Measurements from ENCODE around the gene CES4A.

DNA sequence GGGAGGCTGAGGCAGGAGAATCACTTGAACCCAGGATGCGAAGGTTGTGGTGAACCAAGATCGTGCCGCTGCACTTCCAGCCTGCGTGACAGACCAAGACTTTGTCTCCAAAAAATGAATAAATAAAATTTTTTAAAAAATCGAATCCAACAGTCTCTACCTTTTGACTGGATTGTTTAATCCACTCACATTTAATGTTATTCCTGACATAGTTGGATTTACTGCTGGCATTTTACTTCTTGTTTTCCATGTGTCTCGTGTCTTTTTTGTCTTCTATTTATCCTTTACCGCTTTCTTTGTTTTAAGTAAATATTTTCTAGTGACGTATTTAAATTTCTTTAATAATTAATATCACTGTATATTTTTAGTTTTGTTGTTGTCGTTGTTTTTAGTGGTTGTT, 5.4 kb upstream of the CES4A start:
- TF ChIP-seq, protein P1, sequence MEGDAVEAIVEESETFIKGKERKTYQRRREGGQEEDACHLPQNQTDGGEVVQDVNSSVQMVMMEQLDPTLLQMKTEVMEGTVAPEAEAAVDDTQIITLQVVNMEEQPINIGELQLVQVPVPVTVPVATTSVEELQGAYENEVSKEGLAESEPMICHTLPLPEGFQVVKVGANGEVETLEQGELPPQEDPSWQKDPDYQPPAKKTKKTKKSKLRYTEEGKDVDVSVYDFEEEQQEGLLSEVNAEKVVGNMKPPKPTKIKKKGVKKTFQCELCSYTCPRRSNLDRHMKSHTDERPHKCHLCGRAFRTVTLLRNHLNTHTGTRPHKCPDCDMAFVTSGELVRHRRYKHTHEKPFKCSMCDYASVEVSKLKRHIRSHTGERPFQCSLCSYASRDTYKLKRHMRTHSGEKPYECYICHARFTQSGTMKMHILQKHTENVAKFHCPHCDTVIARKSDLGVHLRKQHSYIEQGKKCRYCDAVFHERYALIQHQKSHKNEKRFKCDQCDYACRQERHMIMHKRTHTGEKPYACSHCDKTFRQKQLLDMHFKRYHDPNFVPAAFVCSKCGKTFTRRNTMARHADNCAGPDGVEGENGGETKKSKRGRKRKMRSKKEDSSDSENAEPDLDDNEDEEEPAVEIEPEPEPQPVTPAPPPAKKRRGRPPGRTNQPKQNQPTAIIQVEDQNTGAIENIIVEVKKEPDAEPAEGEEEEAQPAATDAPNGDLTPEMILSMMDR (IDR thresholded peaks at IDR 0.05), result no peak
- no peak for TF ChIP-seq POLR2A (IDR thresholded peaks at IDR 0.05)
